Fibroblast of upper back skin (primary cell): ENCODE data around the gene FBXO42.

Source experiments
- DNase-seq: peaks from one replicate; pipeline ENCODE4 v3.0.0-alpha.2; 2013

The FBXO42 gene

GRCh38 chr1:16199700-16200099 is 152.6 kb downstream of the FBXO42 start:
- DNase-seq, result no peak

- DNase-seq, result no peak
These were observed 153.2 kb downstream of the FBXO42 start for GRCh38 chr1:16199157-16199501.

- DNase-seq, result no peak
These were observed 153.7 kb downstream of the FBXO42 start for GRCh38 chr1:16198444-16199156.

- no peak for DNase-seq
These were observed 155.4 kb downstream of the FBXO42 start for GRCh38 chr1:16196874-16197273.
